Small intestine (tissue), 7 donors: ENCODE results near the gene TET2. TPM values are rescaled to one million over a fixed set of nuclear protein-coding genes. Genes with fewer than 3 reads are reported as not detected.
A peak's percentile ranks its signal among the peaks of the same experiment; 100 is the strongest.

ENCODE experiments used
- DNase-seq, 2 donors: peaks; one replicate each; pipeline versions ENCODE4 v3.0.0 to v3.0.0-alpha.2; 2013
- FAIRE-seq: peaks from 2 replicates; lab custom pipeline; 2012; peaks lifted over from hg19 to GRCh38; lab: Jason Lieb, UNC
- H3K27ac ChIP-seq, 3 donors: one replicate each; pipeline ENCODE4 v1.5.1; 2013; ENCODE audit warnings: low read length in 2 of 3, mild to moderate bottlenecking in 2 of 3, control low read depth in 1 of 3, inconsistent platforms in 1 of 3, low read depth in 1 of 3, moderate library complexity in 1 of 3
- H3K27me3 ChIP-seq, 3 donors: one replicate each; pipeline ENCODE4 v1.6.1; 2013; ENCODE audit warnings: low read length in 3 of 3, inconsistent platforms in 1 of 3; ENCODE audit not compliant: control insufficient read depth in 3 of 3, insufficient read depth in 3 of 3
- H3K36me3 ChIP-seq, 3 donors: one replicate each; pipeline ENCODE4 v1.6.1; 2013; ENCODE audit warnings: low read length in 3 of 3, inconsistent platforms in 1 of 3, low read depth in 1 of 3, mild to moderate bottlenecking in 1 of 3, moderate library complexity in 1 of 3; ENCODE audit not compliant: control insufficient read depth in 3 of 3, insufficient read depth in 2 of 3
- H3K4me1 ChIP-seq, 3 donors: one replicate each; pipeline ENCODE4 v1.6.1; 2013; ENCODE audit warnings: low read length in 2 of 3, inconsistent platforms in 1 of 3, low read depth in 1 of 3, mild to moderate bottlenecking in 1 of 3, moderate library complexity in 1 of 3; ENCODE audit not compliant: control insufficient read depth in 3 of 3, insufficient read depth in 2 of 3
- H3K4me3 ChIP-seq, 3 donors: one replicate each; pipeline ENCODE4 v1.5.1; 2013; ENCODE audit warnings: low read length in 3 of 3, control low read depth in 1 of 3, inconsistent platforms in 1 of 3, low read depth in 1 of 3, mild to moderate bottlenecking in 1 of 3, moderate library complexity in 1 of 3
- H3K9me3 ChIP-seq, 2 donors: one replicate each; pipeline ENCODE4 v1.6.1; 2013; ENCODE audit warnings: low read depth in 1 of 2, low read length in 1 of 2; ENCODE audit not compliant: control insufficient read depth in 2 of 2, insufficient read depth in 1 of 2
- WGBS, 3 donors: extraction: QIAGEN DNeasy Blood & Tissue Kit; methylation state at CpG; one replicate each; pipeline ENCODE4 v1.1.7; 2013; 5-methylcytosine and 5-hydroxymethylcytosine counted together
- polyA plus RNA-seq, 4 donors: library from polyadenylated mRNA; stranded (reverse) in 3 of 4; unstranded in 1 of 4; fragments of 200-250 nt in 3 of 4; fragments of 120-200 nt in 1 of 4; gene quantifications; one replicate each; pipeline versions ENCODE4 v1.2.1 to v1.2.3, GENCODE V29; 2013
- donor health status: healthy with polysubstance abuse.
- donor health status: control.
- donor health status: control.
- donor health status: Bipolar disorder and iron deficiency.
- donor health status: healthy.

TET2 gene
- polyA plus RNA-seq, 4 donors = 3.0 to 18.9 (median 4.6) TPM

- DNase-seq (peak in 1 of 2 donors; percentile 5), FAIRE-seq (no peak)
- no peaks in the 10 kb centered on the region for H3K27me3 ChIP-seq
- H3K9me3 ChIP-seq = no peaks in the 10 kb centered on the region
- H3K36me3 ChIP-seq = peaks cover 0 to 8% (median 2%) of the 10 kb centered on the region in 3 donors
- H3K4me1 ChIP-seq = peaks cover 0 to 8% (median 0%) of the 10 kb centered on the region in 3 donors
- H3K27ac ChIP-seq = no peak overlapping the region
- H3K4me3 ChIP-seq = no peak overlapping the region
- WGBS, 3 donors = 63 to 68% (median 67%) methylated on average over 1 of the region's 1 CpG
Measured at GRCh38 chr4:105155426-105155825, 8.8 kb downstream of the TET2 start.

- DNase-seq (no peak), FAIRE-seq (no peak)
- WGBS, 3 donors = 65 to 94% (median 83%) methylated on average over 9 of the region's 9 CpGs
- Histone ChIP-seq H3K9me3 (no peaks in the 10 kb centered on the region), H3K4me1 (peaks cover 0 to 9% (median 2%) of the 10 kb centered on the region in 3 donors), H3K27ac (no peak overlapping the region), H3K36me3 (peaks cover 0 to 6% (median 0%) of the 10 kb centered on the region in 3 donors), H3K4me3 (no peak overlapping the region), H3K27me3 (no peaks in the 10 kb centered on the region)
Measured at GRCh38 chr4:105158837-105159236, 12.2 kb downstream of the TET2 start.

- no peaks in the 10 kb centered on the region for H3K9me3 ChIP-seq
- no peak for DNase-seq
- H3K36me3 ChIP-seq = peaks cover 0 to 6% (median 0%) of the 10 kb centered on the region in 3 donors
- WGBS, 3 donors = 38 to 62% (median 46%) methylated on average over 1 of the region's 1 CpG
- no peak for FAIRE-seq
- no peak overlapping the region for H3K27ac ChIP-seq
- no peaks in the 10 kb centered on the region for H3K27me3 ChIP-seq
- H3K4me1 ChIP-seq = peaks cover 0 to 4% (median 2%) of the 10 kb centered on the region in 3 donors
- H3K4me3 ChIP-seq = no peak overlapping the region
Measured at GRCh38 chr4:105162123-105162796, 15.6 kb downstream of the TET2 start.

- Histone ChIP-seq H3K36me3 (peaks cover 0 to 4% (median 3%) of the 10 kb centered on the region in 3 donors), H3K9me3 (no peaks in the 10 kb centered on the region), H3K4me1 (peaks cover 0 to 4% (median 2%) of the 10 kb centered on the region in 3 donors), H3K4me3 (no peak overlapping the region), H3K27me3 (no peaks in the 10 kb centered on the region), H3K27ac (no peak overlapping the region)
- 96 to 100% (median 98%) methylated on average over 1 of the region's 1 CpG for WGBS, 3 donors
- DNase-seq (no peak), FAIRE-seq (no peak)
Measured at GRCh38 chr4:105164548-105164947, 17.9 kb downstream of the TET2 start.

- peaks cover 0 to 3% (median 3%) of the 10 kb centered on the region in 3 donors for H3K36me3 ChIP-seq
- FAIRE-seq = no peak
- H3K27me3 ChIP-seq = no peaks in the 10 kb centered on the region
- H3K9me3 ChIP-seq = no peaks in the 10 kb centered on the region
- H3K4me3 ChIP-seq = no peak overlapping the region
- H3K4me1 ChIP-seq = peaks cover 0 to 4% (median 2%) of the 10 kb centered on the region in 3 donors
- H3K27ac ChIP-seq = no peak overlapping the region
- DNase-seq = no peak
Measured at GRCh38 chr4:105166066-105166465, 19.4 kb downstream of the TET2 start.

- peaks cover 0 to 6% of the 10 kb centered on the region in 2 donors for H3K9me3 ChIP-seq
- H3K36me3 ChIP-seq = peaks cover 0 to 3% (median 0%) of the 10 kb centered on the region in 3 donors
- no peak overlapping the region for H3K27ac ChIP-seq
- DNase-seq = no peak
- H3K27me3 ChIP-seq = no peaks in the 10 kb centered on the region
- peaks cover 0 to 4% (median 0%) of the 10 kb centered on the region in 3 donors for H3K4me1 ChIP-seq
- no peak overlapping the region for H3K4me3 ChIP-seq
- no peak for FAIRE-seq
- 76 to 95% (median 83%) methylated on average over 4 of the region's 4 CpGs for WGBS, 3 donors
Measured at GRCh38 chr4:105170711-105171110, 24.0 kb downstream of the TET2 start.

- Histone ChIP-seq H3K9me3 (peaks cover 0 to 6% of the 10 kb centered on the region in 2 donors), H3K4me3 (no peak overlapping the region), H3K36me3 (peaks cover 0 to 3% (median 0%) of the 10 kb centered on the region in 3 donors), H3K4me1 (peaks cover 0 to 4% (median 0%) of the 10 kb centered on the region in 3 donors), H3K27me3 (no peaks in the 10 kb centered on the region), H3K27ac (no peak overlapping the region)
- WGBS, 3 donors = 72 to 76% (median 72%) methylated on average over 1 of the region's 1 CpG
- DNase-seq = no peak
- FAIRE-seq = no peak
Measured at GRCh38 chr4:105171912-105172311, 25.2 kb downstream of the TET2 start.

- no peak overlapping the region for H3K27ac ChIP-seq
- WGBS, 3 donors = 96 to 98% (median 97%) methylated on average over 2 of the region's 2 CpGs
Measured at GRCh38 chr4:105174098-105174497, 27.4 kb downstream of the TET2 start.

More at GRCh38 chr4:105174098-105174497, 27.4 kb downstream of the TET2 start:
- Histone ChIP-seq H3K27me3 (no peaks in the 10 kb centered on the region), H3K36me3 (peaks cover 0 to 2% (median 0%) of the 10 kb centered on the region in 3 donors), H3K9me3 (peaks cover 0 to 14% of the 10 kb centered on the region in 2 donors), H3K4me3 (no peak overlapping the region), H3K4me1 (peaks cover 0 to 4% (median 0%) of the 10 kb centered on the region in 3 donors)
- FAIRE-seq (no peak), DNase-seq (no peak)
